ENCODE results near the gene GBGT1.
"Not testable (repeated sequence)": the region's sequence is repeated elsewhere in the genome, so short reads cannot be mapped to it uniquely, and the experiment has no call there.

Gene GBGT1

GRCh38 chr9:133200631-133201030 lies 36.9 kb upstream of the GBGT1 start:
- H3K4me3 ChIP-seq (ENCODE audit: low read length) = no peak overlapping the region
- no peak for DNase-seq (ENCODE audit: low read depth, low spot score)

GRCh38 chr9:133199648-133200321 lies 36.1 kb upstream of the GBGT1 start:
- H3K4me3 ChIP-seq (ENCODE audit: low read length) = no peak overlapping the region
- DNase-seq (ENCODE audit: low read depth, low spot score) = no peak

GRCh38 chr9:133195029-133195428 lies 31.3 kb upstream of the GBGT1 start:
- H3K4me3 ChIP-seq (ENCODE audit: low read length) = no peak overlapping the region
- DNase-seq (ENCODE audit: low read depth, low spot score) = no peak

- H3K4me3 ChIP-seq (ENCODE audit: low read length) = no peak overlapping the region
- DNase-seq (ENCODE audit: low read depth, low spot score) = no peak
Observed at GRCh38 chr9:133194597-133194996, 30.9 kb upstream of the GBGT1 start.

- H3K4me3 ChIP-seq (ENCODE audit: low read length) = no peak overlapping the region
- DNase-seq (ENCODE audit: low read depth, low spot score) = no peak
Observed at GRCh38 chr9:133191989-133192388, 28.3 kb upstream of the GBGT1 start.

GRCh38 chr9:133189826-133190225 lies 26.1 kb upstream of the GBGT1 start:
- no peak for DNase-seq (ENCODE audit: low read depth, low spot score)
- no peak overlapping the region for H3K4me3 ChIP-seq (ENCODE audit: low read length)

- no peak for DNase-seq (ENCODE audit: low read depth, low spot score)
- no peak overlapping the region for H3K4me3 ChIP-seq (ENCODE audit: low read length)
Observed at GRCh38 chr9:133188843-133189180, 25.1 kb upstream of the GBGT1 start.

GRCh38 chr9:133188006-133188842 lies 24.5 kb upstream of the GBGT1 start:
- peak; percentile 26 for DNase-seq (ENCODE audit: low read depth, low spot score)
- H3K4me3 ChIP-seq (ENCODE audit: low read length) = no peak overlapping the region

GRCh38 chr9:133187561-133188005 lies 23.9 kb upstream of the GBGT1 start:
- H3K4me3 ChIP-seq (ENCODE audit: low read length) = no peak overlapping the region
- no peak for DNase-seq (ENCODE audit: low read depth, low spot score)

GRCh38 chr9:133186736-133187135 lies 23.0 kb upstream of the GBGT1 start:
- DNase-seq (ENCODE audit: low read depth, low spot score) = no peak
- H3K4me3 ChIP-seq (ENCODE audit: low read length) = no peak overlapping the region

GRCh38 chr9:133184971-133185370 lies 21.3 kb upstream of the GBGT1 start:
- DNase-seq (ENCODE audit: low read depth, low spot score) = peak; percentile 77
- peak overlapping the region; percentile 25; the same call in 1 of the 2 replicates for H3K4me3 ChIP-seq (ENCODE audit: low read length)

- no peak overlapping the region for H3K4me3 ChIP-seq (ENCODE audit: low read length)
- no peak for DNase-seq (ENCODE audit: low read depth, low spot score)
Observed at GRCh38 chr9:133182151-133182550, 18.4 kb upstream of the GBGT1 start.

- DNase-seq (ENCODE audit: low read depth, low spot score) = no peak
- no peak overlapping the region for H3K4me3 ChIP-seq (ENCODE audit: low read length)
Observed at GRCh38 chr9:133181561-133181960, 17.8 kb upstream of the GBGT1 start.

GRCh38 chr9:133180953-133181352 lies 17.2 kb upstream of the GBGT1 start:
- no peak overlapping the region for H3K4me3 ChIP-seq (ENCODE audit: low read length)
- no peak for DNase-seq (ENCODE audit: low read depth, low spot score)

GRCh38 chr9:133173056-133173455 lies 9.3 kb upstream of the GBGT1 start:
- no peak for DNase-seq (ENCODE audit: low read depth, low spot score)
- no peak overlapping the region for H3K4me3 ChIP-seq (ENCODE audit: low read length)

- H3K4me3 ChIP-seq (ENCODE audit: low read length) = no peak overlapping the region
- DNase-seq (ENCODE audit: low read depth, low spot score) = no peak
Observed at GRCh38 chr9:133171161-133171961, 7.6 kb upstream of the GBGT1 start.

- no peak overlapping the region for H3K4me3 ChIP-seq (ENCODE audit: low read length)
- DNase-seq (ENCODE audit: low read depth, low spot score) = no peak
Observed at GRCh38 chr9:133170716-133171115, 7.0 kb upstream of the GBGT1 start.

GRCh38 chr9:133169687-133170086 lies 6.0 kb upstream of the GBGT1 start:
- not testable (repeated sequence) for DNase-seq (ENCODE audit: low read depth, low spot score)

GRCh38 chr9:133169102-133169501 lies 5.4 kb upstream of the GBGT1 start:
- H3K4me3 ChIP-seq (ENCODE audit: low read length) = no peak overlapping the region
- no peak for DNase-seq (ENCODE audit: low read depth, low spot score)

More at GRCh38 chr9:133169687-133170086, 6.0 kb upstream of the GBGT1 start:
- not testable (repeated sequence) for H3K4me3 ChIP-seq (ENCODE audit: low read length)

- no peak for DNase-seq (ENCODE audit: low read depth, low spot score)
- no peak overlapping the region for H3K4me3 ChIP-seq (ENCODE audit: low read length)
Observed at GRCh38 chr9:133168432-133168831, 4.7 kb upstream of the GBGT1 start.

Data from Jurkat, Clone E6-1 (cell line).